NCI-H2107 treated with DMSO at 0.1 percent for 48 hours (cell line): Measurements from ENCODE around the gene MICU1.

Experiments
- DNase-seq: peaks from one replicate; lab custom pipeline; 2025; ENCODE audit not compliant: unreplicated experiment; lab: John Stamatoyannopoulos, UW

Gene MICU1

DNA sequence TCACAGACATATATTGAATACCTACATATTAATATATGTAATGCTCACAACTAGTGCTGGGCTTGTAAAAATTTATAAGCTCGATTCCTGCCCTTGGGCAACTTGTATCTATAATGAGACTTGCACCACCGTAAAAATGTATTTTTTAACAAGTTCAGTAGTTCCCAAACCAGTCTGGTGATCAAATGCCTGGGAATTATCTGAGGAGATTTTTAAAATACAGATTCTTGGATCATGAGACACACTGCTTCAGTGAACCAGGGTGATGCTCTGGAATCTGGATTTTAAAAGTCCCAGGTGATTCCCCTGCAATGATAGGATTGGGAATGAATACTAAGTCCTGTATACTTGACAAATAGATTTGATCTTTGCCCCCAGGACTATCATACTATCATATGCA, 4.3 kb upstream of the MICU1 start:
- no peak for DNase-seq

DNA sequence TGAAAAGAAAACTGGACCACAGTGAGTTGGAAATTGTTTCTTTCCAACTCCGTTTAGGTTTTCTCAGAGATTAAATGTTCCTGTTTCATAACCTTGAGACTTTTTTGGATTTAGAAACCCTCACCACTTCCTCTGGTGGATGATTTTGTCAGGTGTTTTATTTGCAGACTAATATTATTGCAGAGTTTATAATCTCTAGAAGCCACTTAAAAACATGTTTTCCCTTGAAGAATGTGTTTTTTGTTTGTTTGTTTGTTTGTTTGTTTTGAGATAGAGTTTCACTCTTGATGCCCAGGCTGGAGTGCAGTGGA, 520 bp upstream of the MICU1 start:
- DNase-seq, result peak; percentile 19

- no peak for DNase-seq
Observed at GRCh38 chr10:72625276-72625607, 637 bp downstream of the MICU1 start.

DNA sequence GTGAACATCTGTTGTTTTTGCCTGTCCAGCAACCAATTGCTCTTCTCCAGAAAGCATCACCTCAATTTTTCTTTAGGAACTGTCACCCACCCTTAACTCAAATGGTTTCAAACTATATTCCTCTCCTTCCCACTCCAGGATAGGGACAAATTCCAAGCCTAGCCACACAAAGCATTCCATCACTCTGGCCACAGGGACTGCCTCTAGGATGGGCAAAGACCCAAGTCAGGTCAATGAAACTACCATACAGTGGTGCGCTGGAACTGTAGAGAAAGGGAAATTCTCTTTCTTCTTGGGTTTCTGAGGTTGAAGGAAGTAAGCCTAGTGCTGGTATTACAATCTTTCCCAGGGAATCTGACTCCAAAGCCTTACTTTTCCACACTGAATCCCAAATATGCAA, 3.6 kb downstream of the MICU1 start:
- DNase-seq, result no peak

GRCh38 chr10:72616716-72617115, 9.2 kb downstream of the MICU1 start:
- DNase-seq, result no peak

- no peak for DNase-seq
Observed at GRCh38 chr10:72615970-72616369, 9.9 kb downstream of the MICU1 start.

DNA sequence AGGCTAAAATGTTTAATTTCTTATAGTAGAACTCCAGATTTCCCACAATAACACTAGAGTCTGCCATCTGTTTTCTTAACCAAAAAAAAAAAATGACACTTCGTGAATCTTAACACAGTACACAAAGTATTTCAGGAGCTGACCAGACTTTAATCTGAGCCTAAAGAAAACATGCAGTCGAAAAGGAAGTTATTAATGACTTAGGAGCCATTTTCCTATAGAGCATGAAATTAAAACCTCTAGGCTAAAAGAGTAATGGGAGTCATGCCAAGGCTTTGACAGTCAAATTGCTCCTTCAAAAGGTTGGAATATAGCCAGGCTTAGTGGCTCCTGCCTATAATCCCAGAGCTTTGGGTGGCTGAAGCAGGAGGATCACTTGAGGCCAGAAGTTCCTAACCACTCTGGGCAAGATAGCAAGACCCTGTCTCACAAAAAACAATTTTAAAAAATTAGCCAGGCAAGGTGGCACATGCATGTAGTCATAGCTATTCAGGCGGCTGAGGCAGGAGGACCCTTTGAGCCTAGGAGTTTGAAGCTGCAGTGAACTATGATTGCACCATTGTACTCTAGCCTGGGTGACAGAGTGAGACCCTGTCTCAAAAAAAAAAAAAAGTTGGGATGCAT, 13.6 kb downstream of the MICU1 start:
- DNase-seq, result peak; percentile 77

- peak; percentile 29 for DNase-seq
Observed at GRCh38 chr10:72611783-72612182, 14.1 kb downstream of the MICU1 start.

DNA sequence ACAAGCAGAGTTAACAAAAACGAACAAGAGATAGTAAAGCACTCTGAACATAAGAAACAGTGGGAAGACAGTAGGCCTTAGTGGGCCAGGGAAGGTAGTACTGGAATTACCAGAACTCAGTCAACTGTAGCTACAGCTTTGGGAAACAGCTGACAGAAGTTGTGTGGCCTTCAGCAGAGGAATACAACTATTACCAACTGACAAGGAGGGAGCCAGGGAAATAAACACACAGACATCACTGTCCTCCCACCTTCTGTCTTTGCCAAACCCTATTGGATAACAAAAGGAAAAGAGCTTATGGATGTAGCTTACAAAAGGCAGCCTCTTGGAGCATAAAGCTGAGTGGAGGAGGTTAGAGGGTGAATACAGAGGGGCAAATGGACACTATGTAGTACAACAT, 15.4 kb downstream of the MICU1 start:
- DNase-seq, result no peak

DNA sequence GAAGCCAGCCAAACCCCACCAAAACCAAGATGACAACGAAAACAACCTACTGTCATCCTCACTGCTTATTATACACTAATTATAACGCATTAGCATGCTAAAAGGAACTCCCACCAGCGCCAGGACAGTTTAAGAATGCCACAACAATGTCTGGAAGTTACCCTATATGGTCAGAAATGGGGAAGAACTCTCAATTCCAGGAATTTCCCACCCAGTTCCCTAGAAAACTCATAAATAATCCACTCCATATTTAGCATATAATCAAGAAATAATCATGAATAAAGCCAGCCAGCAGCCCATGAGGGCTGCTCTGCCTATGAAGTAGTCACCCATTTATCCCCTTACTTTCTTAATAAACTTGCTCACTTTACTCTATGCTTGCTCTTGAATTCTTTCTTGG, 20.8 kb downstream of the MICU1 start:
- no peak for DNase-seq

- DNase-seq, result no peak
Observed at GRCh38 chr10:72601144-72601543, 24.7 kb downstream of the MICU1 start.

- DNase-seq, result no peak
Observed at GRCh38 chr10:72598769-72599701, 26.8 kb downstream of the MICU1 start.

DNA sequence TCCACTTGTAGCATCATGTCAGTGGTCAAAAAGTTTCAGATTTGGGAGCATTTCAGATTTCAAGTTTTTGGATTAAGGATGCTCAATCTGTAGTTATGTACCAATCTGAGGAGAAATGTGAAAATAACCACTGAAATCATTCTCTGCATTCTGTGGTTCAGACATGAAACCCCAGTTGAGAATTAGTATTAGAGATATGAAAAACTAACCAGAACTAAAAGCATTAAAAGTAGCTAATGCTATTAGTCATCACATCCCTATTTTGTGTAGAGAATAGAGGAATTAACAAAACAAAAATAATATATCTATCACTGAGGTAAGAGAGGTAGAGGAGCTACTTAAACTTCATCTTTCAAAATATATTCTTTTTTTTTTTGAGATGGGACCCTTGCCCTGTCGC, 28.0 kb downstream of the MICU1 start:
- DNase-seq, result no peak

- no peak for DNase-seq
Observed at GRCh38 chr10:72595436-72595835, 30.4 kb downstream of the MICU1 start.

- no peak for DNase-seq
Observed at GRCh38 chr10:72593963-72594362, 31.9 kb downstream of the MICU1 start.

DNA sequence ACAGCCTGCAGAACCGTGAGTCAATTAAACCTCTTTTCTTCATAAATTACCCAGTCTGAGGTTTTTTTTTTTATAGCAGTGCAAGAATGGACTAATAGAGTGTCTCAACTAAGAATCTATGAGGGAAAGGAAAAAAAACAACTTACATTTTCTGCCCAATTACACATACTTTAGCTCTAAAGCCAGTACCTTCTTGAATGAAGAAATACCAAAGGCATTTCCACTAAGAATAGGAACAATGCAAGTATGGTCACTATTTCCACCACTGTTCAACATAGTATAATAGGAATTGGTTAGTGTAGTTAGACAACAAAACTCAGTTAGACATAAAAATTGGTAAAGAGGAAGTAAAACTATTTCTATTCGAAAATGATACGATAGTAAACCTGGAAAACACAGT, 37.6 kb downstream of the MICU1 start:
- no peak for DNase-seq

DNA sequence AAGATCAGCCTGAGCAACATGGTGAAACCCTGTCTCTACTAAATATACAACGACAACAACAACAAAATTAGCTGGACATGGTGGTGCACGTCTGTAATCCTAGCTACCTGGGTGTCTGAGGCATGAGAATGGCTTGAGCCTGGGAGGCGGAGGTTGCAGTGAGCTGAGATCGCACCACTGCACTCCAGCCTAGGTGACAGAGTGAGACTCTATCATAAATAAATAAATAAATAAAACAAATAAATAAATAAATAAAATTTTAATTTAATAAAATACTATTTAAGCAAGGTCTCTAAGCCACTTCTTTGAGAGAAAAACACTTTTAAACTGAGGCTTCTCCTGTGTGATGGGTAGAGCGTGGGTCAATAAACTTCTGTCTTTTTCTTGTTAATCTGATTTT, 38.3 kb downstream of the MICU1 start:
- DNase-seq, result no peak

- no peak for DNase-seq
Observed at GRCh38 chr10:72574636-72575035, 51.2 kb downstream of the MICU1 start.

GRCh38 chr10:72573079-72573478, 52.8 kb downstream of the MICU1 start:
- no peak for DNase-seq

DNA sequence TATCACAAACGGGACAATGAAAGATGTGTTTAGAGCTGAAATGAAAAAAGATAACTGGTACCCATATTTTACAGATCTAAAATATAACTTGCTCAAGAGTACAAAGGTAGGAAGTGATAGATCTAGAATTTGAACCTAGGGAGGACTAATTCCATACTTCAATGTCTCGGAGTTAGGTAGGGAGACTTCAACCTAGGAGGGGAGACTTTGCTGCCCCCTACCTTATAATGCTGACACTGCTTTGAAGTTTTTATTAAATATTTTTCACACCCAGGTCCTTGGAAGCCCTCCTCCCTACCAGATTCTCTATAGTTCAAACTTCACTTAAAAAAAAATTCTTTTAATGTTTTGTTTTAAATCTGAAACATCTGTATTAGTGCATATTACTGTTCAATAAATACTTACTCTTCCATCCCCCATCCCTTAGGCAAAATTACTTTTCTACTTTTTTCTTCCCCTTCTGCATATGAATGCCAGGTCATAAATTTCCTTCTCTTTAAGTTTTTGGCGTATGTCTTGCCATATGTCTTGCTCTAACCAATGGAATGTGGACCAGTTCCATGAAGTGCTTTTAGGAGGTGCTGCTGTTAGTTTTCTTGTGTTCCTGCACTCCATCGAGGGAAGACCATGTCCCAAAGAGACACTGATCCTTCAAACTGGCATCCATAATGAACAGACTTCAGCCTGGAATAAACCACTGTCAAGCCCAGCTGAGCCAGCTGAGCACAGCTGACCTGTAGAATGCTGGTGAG, 57.8 kb downstream of the MICU1 start:
- DNase-seq, result no peak

DNA sequence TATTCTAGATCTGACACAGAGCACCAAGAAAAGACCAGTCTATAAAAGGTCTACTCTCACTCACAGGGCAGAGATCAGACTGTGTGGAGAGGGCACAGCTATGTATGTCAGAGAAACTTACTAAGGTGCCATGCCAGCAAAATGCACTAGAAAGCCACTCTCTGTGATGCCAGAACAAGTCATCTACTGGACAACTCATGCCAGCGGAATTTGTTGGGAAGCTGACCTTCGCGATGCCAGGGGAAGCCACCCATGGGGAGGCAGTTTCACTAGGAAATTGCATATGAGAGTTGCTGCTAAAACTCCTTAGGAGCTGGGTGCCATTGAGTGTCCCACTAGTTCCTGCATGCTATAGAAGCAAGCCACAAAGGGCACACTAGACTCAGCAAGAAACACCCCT, 58.5 kb downstream of the MICU1 start:
- no peak for DNase-seq

GRCh38 chr10:72564596-72564995, 61.3 kb downstream of the MICU1 start:
- DNase-seq, result no peak
